HG03378 (cell line): ENCODE results near the gene KCNJ5.

Source experiments
- ATAC-seq: cut with Tn5 transposase; IDR thresholded peaks from one replicate; pipeline ENCODE4 v1.9.1; 2021; ENCODE audit warnings: mild to moderate bottlenecking, moderate library complexity; ENCODE audit not compliant: unreplicated experiment

The KCNJ5 gene

GRCh38 chr11:128890543-128891368 lies at the start of gene KCNJ5:
TSS of gene KCNJ5 (plus strand) at chr11:128891356. CDS start at chr11:128911274, 19,918 bp downstream.
- no peak for ATAC-seq

GRCh38 chr11:128841461-128842072 lies 49.6 kb upstream of the KCNJ5 start:
- ATAC-seq = peak; percentile 70

- no peak for ATAC-seq
Measured at GRCh38 chr11:128843198-128843785, 47.9 kb upstream of the KCNJ5 start.

GRCh38 chr11:128845334-128845780 lies 45.8 kb upstream of the KCNJ5 start:
- ATAC-seq = no peak

- no peak for ATAC-seq
Measured at GRCh38 chr11:128846985-128847384, 44.2 kb upstream of the KCNJ5 start.

GRCh38 chr11:128848815-128849455 lies 42.2 kb upstream of the KCNJ5 start:
- peak; percentile 74 for ATAC-seq

GRCh38 chr11:128852327-128853023 lies 38.7 kb upstream of the KCNJ5 start:
- no peak for ATAC-seq

GRCh38 chr11:128853559-128853958 lies 37.6 kb upstream of the KCNJ5 start:
- ATAC-seq = no peak

GRCh38 chr11:128854841-128855240 lies 36.3 kb upstream of the KCNJ5 start:
- ATAC-seq = no peak

- no peak for ATAC-seq
Measured at GRCh38 chr11:128856241-128856640, 34.9 kb upstream of the KCNJ5 start.

GRCh38 chr11:128857341-128857740 lies 33.8 kb upstream of the KCNJ5 start:
- ATAC-seq = no peak

GRCh38 chr11:128859563-128860441 lies 31.4 kb upstream of the KCNJ5 start:
- peak; percentile 87 for ATAC-seq

- no peak for ATAC-seq
Measured at GRCh38 chr11:128860571-128861361, 30.4 kb upstream of the KCNJ5 start.

GRCh38 chr11:128862406-128862805 lies 28.8 kb upstream of the KCNJ5 start:
- no peak for ATAC-seq

- no peak for ATAC-seq
Measured at GRCh38 chr11:128862908-128863660, 28.1 kb upstream of the KCNJ5 start.

- no peak for ATAC-seq
Measured at GRCh38 chr11:128865490-128865889, 25.7 kb upstream of the KCNJ5 start.

GRCh38 chr11:128867277-128867676 lies 23.9 kb upstream of the KCNJ5 start, which contains the start of gene KCNJ1:
TSS of gene KCNJ1 (minus strand) at chr11:128867296. CDS start at chr11:128840243, 27,053 bp downstream.
- ATAC-seq = no peak
